Measurements from ENCODE around the gene PPARGC1A.

- TF ChIP-seq POLR2A (IDR thresholded peaks at IDR 0.05) (no peak), CTCF (IDR thresholded peaks at IDR 0.05) (no peak), EP300 (IDR thresholded peaks at IDR 0.05) (no peak)
Measured at GRCh38 chr4:23768541-23768940, 121.3 kb downstream of the PPARGC1A start.

All from ovary (tissue), 3 donors.